SK-N-SH treated with all-trans-retinoic acid at 6 μM for 48 hours (cell line): Measurements from ENCODE around the gene HDAC11.

Source experiments
- TCF4 ChIP-seq: fragments of 250-450 bp; sonication (Bioruptor Pico); IDR thresholded peaks from 2 replicates; pipeline ENCODE4 v1.8.0; 2021; ENCODE audit warnings: mild to moderate bottlenecking, moderate library complexity, borderline replicate concordance
- TF ChIP-seq, protein P1 (sequence below): fragments of 250-450 bp; sonication (Bioruptor Pico); IDR thresholded peaks from 2 replicates; pipeline ENCODE4 v1.8.0; 2020; ENCODE audit warnings: mild to moderate bottlenecking, moderate library complexity, borderline replicate concordance

DNA sequence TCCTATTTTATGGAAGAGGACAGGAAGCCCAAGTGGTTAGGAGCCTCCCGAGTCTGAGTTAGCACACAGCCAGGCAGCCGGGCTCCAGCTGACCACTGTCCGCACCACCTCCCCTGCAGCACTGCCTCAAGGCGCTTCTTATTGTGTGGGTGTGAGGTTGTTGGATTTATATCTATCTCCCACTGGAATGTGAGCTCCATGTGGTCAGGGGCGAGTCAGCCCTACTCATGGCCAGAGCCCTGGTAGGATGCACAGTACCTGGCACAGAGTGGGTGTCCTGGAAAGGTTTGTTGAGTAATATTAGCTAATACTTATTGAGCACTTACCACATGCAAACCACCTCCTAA is 59.2 kb downstream of the HDAC11 start:
- TF ChIP-seq TCF4 (CRISPR knock-in tag) = no peak
- TF ChIP-seq, protein P1, sequence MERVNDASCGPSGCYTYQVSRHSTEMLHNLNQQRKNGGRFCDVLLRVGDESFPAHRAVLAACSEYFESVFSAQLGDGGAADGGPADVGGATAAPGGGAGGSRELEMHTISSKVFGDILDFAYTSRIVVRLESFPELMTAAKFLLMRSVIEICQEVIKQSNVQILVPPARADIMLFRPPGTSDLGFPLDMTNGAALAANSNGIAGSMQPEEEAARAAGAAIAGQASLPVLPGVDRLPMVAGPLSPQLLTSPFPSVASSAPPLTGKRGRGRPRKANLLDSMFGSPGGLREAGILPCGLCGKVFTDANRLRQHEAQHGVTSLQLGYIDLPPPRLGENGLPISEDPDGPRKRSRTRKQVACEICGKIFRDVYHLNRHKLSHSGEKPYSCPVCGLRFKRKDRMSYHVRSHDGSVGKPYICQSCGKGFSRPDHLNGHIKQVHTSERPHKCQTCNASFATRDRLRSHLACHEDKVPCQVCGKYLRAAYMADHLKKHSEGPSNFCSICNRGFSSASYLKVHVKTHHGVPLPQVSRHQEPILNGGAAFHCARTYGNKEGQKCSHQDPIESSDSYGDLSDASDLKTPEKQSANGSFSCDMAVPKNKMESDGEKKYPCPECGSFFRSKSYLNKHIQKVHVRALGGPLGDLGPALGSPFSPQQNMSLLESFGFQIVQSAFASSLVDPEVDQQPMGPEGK (CRISPR knock-in tag) = no peak
